Natural killer cell (primary cell): ENCODE results near the gene C2CD2. TPM values are rescaled to one million over a fixed set of nuclear protein-coding genes. Genes with fewer than 3 reads are reported as not detected.

Source experiments
- ATAC-seq, 3 donors: fragments of 150-1000 bp in 2 of 3; fragments of 200-7000 bp in 1 of 3; cut with Tn5 transposase; 1 replicate in 1 of 3; 2 replicates in 2 of 3; pipeline ENCODE4 v1.10.0; 2021; ENCODE audit warnings: mild to moderate bottlenecking in 2 of 3, moderate library complexity in 2 of 3
- DNase-seq, 2 donors: peaks; one replicate each; pipeline versions ENCODE4 v3.0.0 to v3.0.0-alpha.2; 2013 to 2021; ENCODE audit warnings: mixed read lengths in 1 of 2
- H3K27ac ChIP-seq: one replicate; pipeline ENCODE4 v1.5.1; 2013; ENCODE audit warnings: mild to moderate bottlenecking, low read length
- H3K27me3 ChIP-seq: one replicate; pipeline ENCODE4 v1.6.1; 2013; ENCODE audit warnings: low read length; ENCODE audit not compliant: control insufficient read depth, insufficient read depth
- H3K36me3 ChIP-seq: one replicate; pipeline ENCODE4 v1.6.1; 2013; ENCODE audit warnings: low read length; ENCODE audit not compliant: control insufficient read depth, insufficient read depth
- H3K4me1 ChIP-seq: one replicate; pipeline ENCODE4 v1.6.1; 2013; ENCODE audit warnings: low read length; ENCODE audit not compliant: control insufficient read depth, insufficient read depth
- H3K4me3 ChIP-seq: one replicate; pipeline ENCODE4 v1.5.1; 2013; ENCODE audit warnings: low read length
- H3K9me3 ChIP-seq: one replicate; pipeline ENCODE4 v1.6.1; 2013; ENCODE audit warnings: low read length; ENCODE audit not compliant: control insufficient read depth, insufficient read depth
- H3K27ac Mint-ChIP-seq, 2 donors: one replicate each; pipeline ENCODE4 v1.8.0; 2022; ENCODE audit warnings: mild to moderate bottlenecking in 2 of 2, mixed read lengths in 2 of 2, moderate library complexity in 1 of 2
- H3K27me3 Mint-ChIP-seq, 2 donors: one replicate each; pipeline ENCODE4 v1.8.0; 2022; ENCODE audit warnings: low read depth in 2 of 2, mixed read lengths in 2 of 2
- H3K36me3 Mint-ChIP-seq: one replicate; pipeline ENCODE4 v1.8.0; 2022; ENCODE audit warnings: mixed read lengths
- H3K4me1 Mint-ChIP-seq, 2 donors: one replicate each; pipeline ENCODE4 v1.8.0; 2022; ENCODE audit warnings: mixed read lengths in 2 of 2
- H3K4me3 Mint-ChIP-seq: one replicate; pipeline ENCODE4 v1.8.0; 2022; ENCODE audit warnings: mild to moderate bottlenecking, moderate library complexity, mixed read lengths
- H3K9me3 Mint-ChIP-seq, 2 donors: one replicate each; pipeline ENCODE4 v1.8.0; 2022; ENCODE audit warnings: mixed read lengths in 2 of 2
- WGBS: methylation state at CpG from one replicate; pipeline ENCODE4 v1.1.7; 2013; ENCODE audit warnings: missing lambda C conversion rate; ENCODE audit not compliant: insufficient coverage; 5-methylcytosine and 5-hydroxymethylcytosine counted together
- intact Hi-C: fragments of 100-400 bp; cut with micrococcal nuclease; formaldehyde crosslinking; loops from one replicate; pipeline ENCODE4 v1.14.2; 2022
- total RNA-seq, 4 donors: library from RNA; stranded (reverse); fragments of 120-200 nt in 1 of 4; gene quantifications; one replicate each; pipeline versions ENCODE4 v1.2.3 to v1.2.4, GENCODE V29; 2013 to 2022
- TF ChIP-seq, protein P1 (sequence below): fragments of 200-600 bp; IDR thresholded peaks from one replicate; pipeline ENCODE4 v1.8.0; 2022; ENCODE audit warnings: antibody characterized with exemption

Gene C2CD2
- total RNA-seq, 3 donors from 2014 or later (not counting 1 experiment from before 2014, with no cell fraction given), result 2.1 to 10.1 (median 8.9) TPM

GRCh38 chr21:41865002-41865777 lies 88.6 kb downstream of the C2CD2 start:
- Mint-ChIP-seq H3K36me3 (no peaks in the 10 kb centered on the region), H3K9me3 (no peaks in the 10 kb centered on the region), H3K4me1 (peaks cover 23 to 27% of the 10 kb centered on the region in 2 donors), H3K27ac (peak overlapping the region in 1 of 2 donors; percentile 61), H3K4me3 (peak overlapping the region; percentile 54), H3K27me3 (no peaks in the 10 kb centered on the region)
- TF ChIP-seq, protein P1, sequence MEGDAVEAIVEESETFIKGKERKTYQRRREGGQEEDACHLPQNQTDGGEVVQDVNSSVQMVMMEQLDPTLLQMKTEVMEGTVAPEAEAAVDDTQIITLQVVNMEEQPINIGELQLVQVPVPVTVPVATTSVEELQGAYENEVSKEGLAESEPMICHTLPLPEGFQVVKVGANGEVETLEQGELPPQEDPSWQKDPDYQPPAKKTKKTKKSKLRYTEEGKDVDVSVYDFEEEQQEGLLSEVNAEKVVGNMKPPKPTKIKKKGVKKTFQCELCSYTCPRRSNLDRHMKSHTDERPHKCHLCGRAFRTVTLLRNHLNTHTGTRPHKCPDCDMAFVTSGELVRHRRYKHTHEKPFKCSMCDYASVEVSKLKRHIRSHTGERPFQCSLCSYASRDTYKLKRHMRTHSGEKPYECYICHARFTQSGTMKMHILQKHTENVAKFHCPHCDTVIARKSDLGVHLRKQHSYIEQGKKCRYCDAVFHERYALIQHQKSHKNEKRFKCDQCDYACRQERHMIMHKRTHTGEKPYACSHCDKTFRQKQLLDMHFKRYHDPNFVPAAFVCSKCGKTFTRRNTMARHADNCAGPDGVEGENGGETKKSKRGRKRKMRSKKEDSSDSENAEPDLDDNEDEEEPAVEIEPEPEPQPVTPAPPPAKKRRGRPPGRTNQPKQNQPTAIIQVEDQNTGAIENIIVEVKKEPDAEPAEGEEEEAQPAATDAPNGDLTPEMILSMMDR, result no peak
- H3K27ac ChIP-seq, result no peak overlapping the region
- no peaks in the 10 kb centered on the region for H3K36me3 ChIP-seq
- H3K27me3 ChIP-seq, result no peaks in the 10 kb centered on the region
- ATAC-seq (peak in 2 of 3 donors; percentile 58 to 76), DNase-seq (no peak)
- no peak overlapping the region for H3K4me3 ChIP-seq
- H3K9me3 ChIP-seq, result no peaks in the 10 kb centered on the region
- intact Hi-C loops, result no loop called here
- peaks cover 10% of the 10 kb centered on the region for H3K4me1 ChIP-seq
- 52% methylated on average over 15 of the region's 15 CpGs for WGBS

DNA sequence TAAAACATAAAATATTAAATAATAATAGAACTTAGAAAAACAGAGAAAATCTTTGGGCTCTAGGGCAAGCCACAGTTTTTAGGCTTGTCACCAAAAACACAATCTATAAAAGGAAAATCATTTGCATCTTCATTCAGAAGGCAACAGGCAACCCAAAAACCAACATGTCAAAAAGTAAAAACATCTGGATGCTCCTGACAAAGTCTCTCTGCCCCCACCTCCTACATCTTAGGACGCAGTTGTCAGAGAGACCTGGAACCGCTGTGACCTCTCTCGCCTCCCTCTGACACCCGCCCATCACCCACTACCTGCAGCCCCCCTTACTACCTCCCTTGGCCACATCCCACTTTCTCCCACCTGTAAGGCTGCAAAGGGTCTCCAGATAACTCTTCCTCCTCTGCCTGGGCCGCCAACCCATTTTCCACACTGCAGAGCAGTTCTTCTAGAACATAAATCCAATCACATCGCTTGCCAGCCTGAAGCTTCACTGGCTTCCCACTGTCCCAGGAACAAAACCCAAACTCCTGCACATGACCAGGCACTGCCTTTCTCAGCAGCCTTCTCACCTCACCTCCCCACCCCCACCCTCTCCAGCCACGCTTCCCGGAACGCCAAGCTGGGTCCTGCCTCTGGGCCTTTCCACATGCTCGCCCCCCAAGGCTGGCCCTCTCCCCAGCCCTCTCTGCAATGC lies 89.4 kb downstream of the C2CD2 start:
- H3K4me3 ChIP-seq, result no peak overlapping the region
- ATAC-seq (no peak), DNase-seq (no peak)
- no peaks in the 10 kb centered on the region for H3K27me3 Mint-ChIP-seq
- intact Hi-C loops, result no loop called here
- H3K27ac Mint-ChIP-seq, result peak overlapping the region in 1 of 2 donors; percentile 61
- H3K9me3 ChIP-seq, result no peaks in the 10 kb centered on the region
- H3K4me1 Mint-ChIP-seq, result peaks cover 23 to 27% of the 10 kb centered on the region in 2 donors
- H3K36me3 ChIP-seq, result peaks cover 5% of the 10 kb centered on the region
- H3K27me3 ChIP-seq, result no peaks in the 10 kb centered on the region
- WGBS, result 91% methylated on average over 10 of the region's 10 CpGs
- no peaks in the 10 kb centered on the region for H3K9me3 Mint-ChIP-seq
- TF ChIP-seq, protein P1, result no peak
- H3K27ac ChIP-seq, result no peak overlapping the region
- no peaks in the 10 kb centered on the region for H3K36me3 Mint-ChIP-seq
- H3K4me1 ChIP-seq, result peaks cover 10% of the 10 kb centered on the region
- H3K4me3 Mint-ChIP-seq, result no peak overlapping the region

- Mint-ChIP-seq H3K27me3 (no peaks in the 10 kb centered on the region), H3K4me1 (peaks cover 23 to 27% of the 10 kb centered on the region in 2 donors)
- 82% methylated on average over 4 of the region's 4 CpGs for WGBS
Measured at GRCh38 chr21:41863439-41863740, 90.4 kb downstream of the C2CD2 start.

More at GRCh38 chr21:41863439-41863740, 90.4 kb downstream of the C2CD2 start:
- Mint-ChIP-seq H3K4me3 (no peak overlapping the region), H3K36me3 (no peaks in the 10 kb centered on the region), H3K9me3 (no peaks in the 10 kb centered on the region), H3K27ac (no peak overlapping the region)
- H3K36me3 ChIP-seq, result peaks cover 5% of the 10 kb centered on the region
- intact Hi-C loops, result no loop called here
- no peaks in the 10 kb centered on the region for H3K27me3 ChIP-seq
- no peak overlapping the region for H3K27ac ChIP-seq
- no peaks in the 10 kb centered on the region for H3K9me3 ChIP-seq
- TF ChIP-seq, protein P1, result no peak
- H3K4me3 ChIP-seq, result no peak overlapping the region
- peaks cover 10% of the 10 kb centered on the region for H3K4me1 ChIP-seq
- DNase-seq (no peak), ATAC-seq (no peak)
